Measurements from ENCODE around the gene TUSC2. TPM values are rescaled to one million over a fixed set of nuclear protein-coding genes. Genes with fewer than 3 reads are reported as not detected.

The TUSC2 gene
- total and polyA plus RNA-seq, 2 donors (not counting 1 experiment from before 2014, with no cell fraction given): 28.2 to 29.3 TPM

- peaks cover 18 to 29% of the 10 kb centered on the region in 2 donors for H3K4me1 ChIP-seq (ENCODE audit: control insufficient read depth in 2 of 2, insufficient read depth in 2 of 2, low read length in 2 of 2)
- no peaks in the 10 kb centered on the region for H3K9me3 Mint-ChIP-seq (ENCODE audit: insufficient read depth)
- no peak overlapping the region for H2AFZ ChIP-seq (ENCODE audit: insufficient read depth, low read depth, low read length, poor library complexity, severe bottlenecking)
- no peak overlapping the region for H3K27ac Mint-ChIP-seq
- no peak overlapping the region for H3K27ac ChIP-seq (ENCODE audit: low read length in 2 of 2)
- H3K4me2 ChIP-seq (replicated peaks; ENCODE audit: low read depth, low read length, poor library complexity, severe bottlenecking): no peak overlapping the region
- peaks cover 13% of the 10 kb centered on the region for H3K79me2 ChIP-seq (ENCODE audit: control insufficient read depth, insufficient read depth, low read length)
- no peak overlapping the region for H3K9ac ChIP-seq (ENCODE audit: low read length)
- H3K9me3 ChIP-seq (ENCODE audit: control extremely low read depth in 1 of 3, control insufficient read depth in 2 of 3, insufficient read depth in 1 of 3, low read length in 2 of 3): peaks cover 0 to under 1% (median 0%) of the 10 kb centered on the region in 3 donors
- no peaks in the 10 kb centered on the region for H3K36me3 ChIP-seq (replicated peaks in 1 of 2; ENCODE audit: control extremely low read depth in 1 of 2, control insufficient read depth in 1 of 2, extremely low read depth in 1 of 2, insufficient read depth in 2 of 2, low read length in 1 of 2)
- H3K4me3 Mint-ChIP-seq: no peak overlapping the region
- no peaks in the 10 kb centered on the region for H3K27me3 Mint-ChIP-seq
- no peaks in the 10 kb centered on the region for H4K20me1 ChIP-seq (ENCODE audit: control insufficient read depth, insufficient read depth, low read length, poor library complexity, severe bottlenecking)
- intact Hi-C loops (cut with micrococcal nuclease): no loop called here
- CTCF ChIA-PET: interaction anchor here (0.5 to 1.1 kb wide), 3 partner anchors 12 to 52 kb away, joined by 3 to 4 read pairs (median 3); no protein-coding TSS in a partner anchor
- no peaks in the 10 kb centered on the region for H3K27me3 ChIP-seq (replicated peaks in 1 of 4; ENCODE audit: control extremely low read depth in 1 of 4, control insufficient read depth in 3 of 4, insufficient read depth in 4 of 4, low read length in 3 of 4)
- DNase-seq (no peak), ATAC-seq (ENCODE audit: low read depth) (no peak)
- POLR2A ChIA-PET: no interaction called here
- WGBS (ENCODE audit: insufficient coverage): 97% methylated on average over 31 of the region's 32 CpGs
- H3K4me3 ChIP-seq (ENCODE audit: control extremely low read depth in 1 of 5, extremely low read depth in 1 of 5, insufficient read depth in 1 of 5, low read depth in 2 of 5, low read length in 4 of 5): no peak overlapping the region
- peaks cover 37% of the 10 kb centered on the region for H3K4me1 Mint-ChIP-seq
- TF ChIP-seq CTCF (IDR thresholded peaks at IDR 0.05) (no peak), EZH2 (IDR thresholded peaks at IDR 0.05; ENCODE audit: borderline replicate concordance, insufficient read depth, low read depth, low read length, poor library complexity, severe bottlenecking) (no peak)
These were observed 25.7 kb downstream of the TUSC2 start for GRCh38 chr3:50302095-50303012.
